Measurements from ENCODE around the gene NRAP.

The NRAP gene

GRCh38 chr10:113631684-113632367 lies 32.0 kb downstream of the NRAP start:
- DNase-seq, result no peak

- DNase-seq, result no peak
Measured at GRCh38 chr10:113630929-113631533, 32.8 kb downstream of the NRAP start.

DNA sequence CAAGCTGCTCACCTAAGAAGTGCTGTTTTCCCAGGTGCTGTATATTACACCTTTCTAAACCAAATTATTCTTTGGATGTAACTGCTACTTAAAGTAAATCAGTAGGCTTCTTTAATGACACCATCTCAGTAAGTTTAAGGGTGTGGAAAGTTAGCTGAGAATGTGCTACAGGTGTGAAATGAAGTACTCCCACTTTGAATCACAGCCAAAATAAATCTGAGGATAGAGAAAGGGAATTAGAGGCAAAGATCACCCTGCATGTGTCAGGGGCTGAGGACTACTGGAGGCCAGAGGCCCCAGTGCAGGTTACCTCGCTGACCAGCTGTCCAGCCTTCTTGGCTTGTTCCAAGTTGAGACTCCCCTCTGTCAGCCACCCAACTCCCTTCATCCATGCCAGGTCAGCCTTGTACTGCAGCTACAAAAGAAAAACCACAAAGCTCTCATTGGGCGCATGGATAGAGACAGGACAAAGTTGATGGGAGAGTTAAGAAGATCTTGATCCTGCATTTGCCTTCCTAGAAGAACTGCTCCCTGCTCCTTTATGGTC lies 35.2 kb downstream of the NRAP start:
- DNase-seq, result no peak

- no peak for DNase-seq
Measured at GRCh38 chr10:113627836-113628235, 36.0 kb downstream of the NRAP start.

DNA sequence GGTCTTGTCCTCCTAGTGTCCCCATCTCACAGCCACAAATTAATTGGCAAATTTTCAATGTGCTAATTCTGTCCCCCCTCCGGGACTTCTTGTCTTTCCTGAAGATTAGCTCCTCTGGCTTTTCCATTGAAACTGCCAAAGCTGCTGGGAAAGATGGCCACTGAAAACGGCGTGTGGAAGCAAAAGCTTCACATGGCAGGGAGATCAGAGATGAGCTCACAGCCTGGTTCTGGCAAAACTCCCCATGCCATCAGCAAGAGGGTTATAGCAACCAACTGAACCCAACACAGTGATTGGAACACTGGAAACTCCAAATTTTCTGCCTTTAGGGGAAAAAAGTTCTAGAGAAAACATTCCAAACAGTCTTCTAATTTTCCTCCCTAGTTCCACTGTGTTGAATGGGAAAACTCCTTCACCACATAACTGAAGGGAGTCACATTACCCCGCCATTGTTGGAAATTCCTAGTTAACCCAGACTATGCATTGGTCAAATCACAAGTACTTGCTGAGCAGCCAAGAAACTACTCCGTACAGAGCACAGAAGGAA lies 37.0 kb downstream of the NRAP start:
- DNase-seq, result no peak

DNA sequence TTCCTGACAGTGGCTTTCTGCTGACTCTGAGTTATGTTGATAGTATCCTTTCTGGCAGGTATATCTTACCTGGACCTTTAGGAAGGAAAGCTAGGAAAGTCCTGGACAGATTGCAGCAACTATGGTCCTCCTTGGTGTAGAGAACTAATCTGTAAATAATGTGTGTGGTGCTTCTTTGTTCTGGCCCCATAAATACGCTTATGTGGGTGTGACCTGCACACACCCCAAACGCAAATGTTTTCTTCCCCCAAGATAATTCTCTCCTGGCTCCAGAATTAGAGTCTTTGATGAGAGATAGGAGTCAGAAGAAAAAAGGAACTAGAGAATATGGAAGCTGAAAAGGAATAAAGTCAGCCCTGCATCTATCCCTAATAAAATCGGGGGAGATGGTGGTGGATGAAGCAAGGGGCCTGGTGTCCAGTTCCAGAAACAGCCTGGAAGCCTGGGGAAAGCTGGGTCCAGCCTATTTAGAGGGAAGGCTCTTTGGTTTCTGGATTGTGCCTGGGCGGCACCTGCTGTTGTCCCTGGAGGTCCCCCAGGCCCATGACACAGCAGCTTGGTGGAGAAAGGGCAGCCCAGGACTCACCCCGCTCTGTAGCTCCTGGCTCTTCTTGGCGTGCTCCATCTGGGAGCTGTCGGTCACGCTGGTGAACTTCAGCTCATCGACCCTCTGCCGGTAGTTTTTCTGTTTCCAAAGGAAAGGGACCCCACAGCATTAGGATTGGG lies 38.2 kb downstream of the NRAP start:
- no peak for DNase-seq

DNA sequence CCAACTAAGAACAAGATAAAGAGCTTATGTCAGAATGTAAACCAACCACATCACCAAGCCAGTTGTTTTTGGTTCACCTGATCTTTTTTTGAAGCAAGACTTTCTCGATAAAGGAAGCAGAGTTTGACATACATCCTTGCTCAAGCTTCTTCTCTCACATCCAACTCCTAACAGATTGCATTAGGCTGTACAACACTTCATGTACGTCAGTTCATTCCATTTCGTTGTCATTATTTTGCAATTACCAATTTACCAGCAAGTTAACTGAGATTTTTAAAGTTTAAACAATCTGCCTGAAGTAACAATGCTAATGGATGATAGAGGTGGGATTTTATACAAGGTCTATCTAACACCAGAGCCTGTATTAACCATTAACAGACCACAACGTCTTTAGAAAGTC lies 41.0 kb downstream of the NRAP start:
- no peak for DNase-seq

GRCh38 chr10:113621799-113622198 lies 42.0 kb downstream of the NRAP start:
- no peak for DNase-seq

GRCh38 chr10:113620936-113621335 lies 42.9 kb downstream of the NRAP start:
- DNase-seq, result no peak

DNA sequence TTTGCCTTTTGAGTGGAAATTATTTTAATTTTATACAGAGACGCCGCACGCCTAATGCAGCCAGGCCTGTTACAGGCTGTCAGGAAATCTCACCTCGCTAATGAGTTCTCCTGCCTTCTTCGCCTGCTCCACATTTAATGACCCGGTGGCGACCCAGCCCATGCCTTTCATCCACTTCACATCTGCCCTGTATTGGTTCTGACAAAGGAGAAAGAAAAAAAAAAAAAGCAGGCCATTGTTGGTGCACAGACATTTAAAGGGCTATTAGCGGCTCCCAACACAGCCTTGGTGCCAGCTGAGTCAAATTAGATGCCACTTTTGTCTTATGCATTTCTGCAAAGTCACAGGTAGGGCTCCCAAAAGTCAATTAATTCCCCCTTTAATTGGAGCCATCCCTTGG lies 43.3 kb downstream of the NRAP start:
- no peak for DNase-seq

- no peak for DNase-seq
Measured at GRCh38 chr10:113619401-113619800, 44.4 kb downstream of the NRAP start.

DNA sequence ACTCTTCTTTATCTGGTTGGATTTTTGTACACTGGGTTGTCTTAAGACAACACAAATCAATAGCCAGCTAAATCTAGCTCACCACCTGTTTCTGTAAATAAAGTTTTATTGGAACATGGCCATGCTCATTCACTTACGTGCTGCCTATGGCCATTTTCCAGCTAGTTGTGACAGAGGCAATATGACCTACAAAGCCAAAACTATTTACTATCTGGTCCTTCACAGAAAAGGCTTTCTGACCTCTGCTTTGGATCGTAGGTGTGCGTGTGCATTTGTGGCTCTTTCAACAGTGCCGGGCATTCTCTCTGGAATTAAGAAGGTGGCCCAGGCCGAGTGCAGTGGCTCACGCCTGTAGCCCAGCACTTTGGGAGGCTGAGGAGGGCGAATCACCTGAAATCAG lies 45.5 kb downstream of the NRAP start:
- DNase-seq, result no peak

GRCh38 chr10:113617086-113617485 lies 46.8 kb downstream of the NRAP start:
- DNase-seq, result no peak

GRCh38 chr10:113616244-113617074 lies 47.4 kb downstream of the NRAP start:
- no peak for DNase-seq

DNA sequence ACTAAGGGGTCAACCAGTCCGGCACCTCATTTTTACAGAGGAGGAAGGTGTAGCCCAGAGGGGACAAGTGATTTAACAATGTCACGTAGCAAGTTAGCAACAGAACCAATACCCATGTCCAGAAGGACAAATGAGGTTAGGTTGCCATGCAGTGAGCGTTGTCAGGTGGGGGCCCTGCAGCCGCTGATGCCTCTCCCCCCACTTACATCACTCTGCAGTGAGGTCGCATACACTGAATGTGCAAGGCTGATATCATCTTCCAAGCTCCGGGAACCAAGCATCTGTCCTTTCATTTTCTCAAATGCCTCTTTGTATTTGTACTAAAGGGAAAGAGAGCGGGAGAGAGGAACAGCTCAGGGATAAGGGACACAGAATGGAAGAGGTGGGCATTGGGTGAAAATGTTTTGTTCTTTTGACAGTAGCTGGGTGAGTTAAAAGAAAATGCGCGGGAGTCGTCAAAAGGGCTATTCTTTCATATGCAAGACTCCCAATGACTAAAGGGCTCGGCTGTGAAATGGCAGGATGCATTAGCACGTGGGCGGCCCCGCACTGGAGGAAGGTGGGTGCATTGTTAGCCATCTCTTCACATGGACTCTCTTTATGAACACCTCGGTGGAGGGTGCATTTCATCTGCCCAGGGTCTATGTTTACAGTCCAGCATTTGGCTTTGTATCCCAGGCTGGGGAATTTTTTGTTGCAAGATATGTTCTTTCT lies 49.7 kb downstream of the NRAP start:
- no peak for DNase-seq

DNA sequence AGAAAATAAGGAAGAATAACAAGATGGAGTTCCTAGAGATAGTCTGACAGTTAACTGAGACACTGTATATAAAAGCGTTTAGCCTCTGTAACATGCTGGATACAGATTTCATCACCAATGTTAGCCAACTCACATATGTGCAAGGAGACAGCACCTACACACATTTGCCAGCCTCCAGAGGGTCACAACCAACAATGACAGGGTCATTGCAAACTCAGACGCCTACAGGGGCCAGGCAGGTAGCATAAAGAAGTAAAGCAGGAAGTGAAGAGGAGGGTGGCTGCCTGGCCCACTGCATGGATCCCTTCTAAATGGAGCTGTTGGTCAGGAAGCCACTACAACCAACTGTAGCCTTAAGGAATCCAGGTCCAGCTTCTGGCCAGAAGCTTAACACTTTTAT lies 50.4 kb downstream of the NRAP start:
- no peak for DNase-seq

DNA sequence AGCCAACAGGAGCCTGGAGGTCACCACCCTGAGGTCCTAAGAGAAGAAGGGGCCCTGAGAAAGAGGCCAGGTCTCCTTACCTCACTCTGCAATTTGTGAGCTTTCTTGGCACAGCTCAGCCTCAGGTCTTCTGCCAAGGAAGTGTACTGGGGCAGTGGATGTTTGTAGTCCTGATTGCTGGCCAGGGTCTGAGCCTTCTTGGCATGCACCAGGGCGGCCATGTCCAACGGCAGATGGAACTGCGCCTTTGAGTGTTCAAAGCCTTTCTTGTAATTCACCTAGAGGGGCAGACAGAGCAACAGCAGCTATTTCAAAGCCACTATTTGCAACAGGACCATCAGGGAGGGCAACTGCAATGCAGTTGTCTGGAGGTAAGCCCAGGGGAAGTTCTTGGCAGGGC lies 51.7 kb downstream of the NRAP start:
- no peak for DNase-seq

- no peak for DNase-seq
Measured at GRCh38 chr10:113610631-113611601, 52.9 kb downstream of the NRAP start.

GRCh38 chr10:113609704-113610108 lies 54.1 kb downstream of the NRAP start:
- no peak for DNase-seq

DNA sequence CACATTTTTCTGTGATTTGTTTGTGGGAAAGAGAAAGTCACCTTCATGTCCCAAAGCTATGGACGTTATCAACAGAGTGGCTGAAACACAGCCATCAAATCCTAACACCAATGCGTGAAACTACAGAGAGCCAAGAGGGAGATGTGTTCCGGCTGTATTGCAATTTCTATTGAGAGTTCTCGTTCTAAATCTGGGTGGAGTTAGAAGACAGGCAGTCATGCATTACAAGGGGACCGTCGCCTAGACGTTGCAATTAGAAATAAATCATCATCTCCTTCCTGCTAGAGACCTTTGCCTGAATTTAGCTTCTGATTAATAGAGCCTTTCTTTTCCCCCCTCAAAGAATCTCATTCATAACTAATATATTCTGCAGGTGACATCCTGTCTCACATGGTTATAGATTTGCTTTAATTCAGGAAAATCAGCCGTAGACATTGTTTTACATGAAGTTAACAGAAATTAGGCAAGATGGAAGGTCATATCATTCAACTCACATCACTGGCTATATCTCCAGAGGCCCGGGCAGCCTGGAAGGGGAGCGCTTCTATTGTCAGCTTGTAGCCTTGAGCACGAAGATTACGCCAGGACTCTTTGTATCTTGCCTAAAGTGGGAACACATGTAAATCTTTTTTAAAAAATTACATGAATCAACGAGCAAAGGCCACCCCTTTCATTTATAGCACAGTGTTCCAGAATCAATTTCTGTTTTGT lies 58.4 kb downstream of the NRAP start:
- no peak for DNase-seq

Measured in T-helper 2 cell (primary cell).